ENCODE results near the gene BST1.

The BST1 gene

GRCh38 chr4:15711762-15712161, 8.9 kb downstream of the BST1 start:
- H3K79me2 ChIP-seq (ENCODE audit: control insufficient read depth, insufficient read depth, low read length, poor library complexity), result no peaks in the 10 kb centered on the region
- no CpG with 5 or more reads among the region's 2 CpGs for WGBS (ENCODE audit: extremely low coverage, insufficient coverage, insufficient read length)
- H2BK5ac ChIP-seq (ENCODE audit: low read depth, low read length, poor library complexity), result no peak overlapping the region
- H4K12ac ChIP-seq (ENCODE audit: low read depth, low read length), result no peak overlapping the region
- no peak overlapping the region for H2AFZ ChIP-seq (ENCODE audit: insufficient read depth, low read length, poor library complexity)
- no peak overlapping the region for H3K18ac ChIP-seq (ENCODE audit: low read length)
- no peaks in the 10 kb centered on the region for H3K79me1 ChIP-seq (ENCODE audit: low read length)
- no peak overlapping the region for H3K9ac ChIP-seq (ENCODE audit: low read length)
- DNase-seq, result no peak
- H3K4me2 ChIP-seq (ENCODE audit: low read length), result no peak overlapping the region
- H3K27ac ChIP-seq (ENCODE audit: low read depth, low read length), result no peak overlapping the region
- H2AK5ac ChIP-seq (ENCODE audit: low read length), result no peak overlapping the region
- H3K4me3 ChIP-seq (ENCODE audit: low read depth, low read length), result no peak overlapping the region
- H4K91ac ChIP-seq (ENCODE audit: low read depth, low read length), result no peak overlapping the region
- H3K4me1 ChIP-seq (ENCODE audit: control insufficient read depth in 1 of 2, insufficient read depth in 2 of 2, low read length in 2 of 2), result no peaks in the 10 kb centered on the region
- no peak overlapping the region for H2BK12ac ChIP-seq (ENCODE audit: low read length)
- H2BK120ac ChIP-seq (ENCODE audit: insufficient read depth, low read length, poor library complexity), result no peak overlapping the region
- no peak overlapping the region for H4K8ac ChIP-seq (ENCODE audit: low read depth, low read length)
- H3K4ac ChIP-seq (ENCODE audit: low read depth, low read length), result no peak overlapping the region
- no peaks in the 10 kb centered on the region for H3K27me3 ChIP-seq (ENCODE audit: insufficient read depth, low read length)
- no peaks in the 10 kb centered on the region for H3K36me3 ChIP-seq (ENCODE audit: control insufficient read depth in 1 of 2, insufficient read depth in 2 of 2, low read length in 2 of 2)
- H3K23ac ChIP-seq (ENCODE audit: low read length), result no peak overlapping the region
- H3K9me3 ChIP-seq (ENCODE audit: insufficient read depth, low read depth, low read length), result no peaks in the 10 kb centered on the region
- H3K14ac ChIP-seq (ENCODE audit: low read length), result no peak overlapping the region

- H3K79me2 ChIP-seq (ENCODE audit: control insufficient read depth, insufficient read depth, low read length, poor library complexity), result no peaks in the 10 kb centered on the region
- H3K27ac ChIP-seq (ENCODE audit: low read depth, low read length), result no peak overlapping the region
- H3K14ac ChIP-seq (ENCODE audit: low read length), result no peak overlapping the region
- no peaks in the 10 kb centered on the region for H3K27me3 ChIP-seq (ENCODE audit: insufficient read depth, low read length)
- no peak overlapping the region for H2BK12ac ChIP-seq (ENCODE audit: low read length)
- no peak overlapping the region for H3K4ac ChIP-seq (ENCODE audit: low read depth, low read length)
- no peak overlapping the region for H2BK5ac ChIP-seq (ENCODE audit: low read depth, low read length, poor library complexity)
- H3K9me3 ChIP-seq (ENCODE audit: insufficient read depth, low read depth, low read length), result no peaks in the 10 kb centered on the region
- H4K91ac ChIP-seq (ENCODE audit: low read depth, low read length), result no peak overlapping the region
- H2AK5ac ChIP-seq (ENCODE audit: low read length), result no peak overlapping the region
- H3K4me2 ChIP-seq (ENCODE audit: low read length), result no peak overlapping the region
- no peaks in the 10 kb centered on the region for H3K4me1 ChIP-seq (ENCODE audit: control insufficient read depth in 1 of 2, insufficient read depth in 2 of 2, low read length in 2 of 2)
- H3K18ac ChIP-seq (ENCODE audit: low read length), result no peak overlapping the region
- no peak overlapping the region for H3K9ac ChIP-seq (ENCODE audit: low read length)
- H3K79me1 ChIP-seq (ENCODE audit: low read length), result no peaks in the 10 kb centered on the region
- no peaks in the 10 kb centered on the region for H3K36me3 ChIP-seq (ENCODE audit: control insufficient read depth in 1 of 2, insufficient read depth in 2 of 2, low read length in 2 of 2)
- no peak overlapping the region for H4K12ac ChIP-seq (ENCODE audit: low read depth, low read length)
- H2BK120ac ChIP-seq (ENCODE audit: insufficient read depth, low read length, poor library complexity), result no peak overlapping the region
- no peak overlapping the region for H2AFZ ChIP-seq (ENCODE audit: insufficient read depth, low read length, poor library complexity)
- H3K23ac ChIP-seq (ENCODE audit: low read length), result no peak overlapping the region
- WGBS (ENCODE audit: extremely low coverage, insufficient coverage, insufficient read length), result no CpG with 5 or more reads among the region's 1 CpG
- no peak overlapping the region for H3K4me3 ChIP-seq (ENCODE audit: low read depth, low read length)
- no peak overlapping the region for H4K8ac ChIP-seq (ENCODE audit: low read depth, low read length)
- no peak for DNase-seq
Observed at GRCh38 chr4:15712214-15712613, 9.3 kb downstream of the BST1 start.

- Histone ChIP-seq H3K27me3 (ENCODE audit: insufficient read depth, low read length) (no peaks in the 10 kb centered on the region), H2AK5ac (ENCODE audit: low read length) (no peak overlapping the region), H4K91ac (ENCODE audit: low read depth, low read length) (no peak overlapping the region), H3K4me1 (ENCODE audit: control insufficient read depth in 1 of 2, insufficient read depth in 2 of 2, low read length in 2 of 2) (no peaks in the 10 kb centered on the region), H3K79me2 (ENCODE audit: control insufficient read depth, insufficient read depth, low read length, poor library complexity) (no peaks in the 10 kb centered on the region), H3K4me2 (ENCODE audit: low read length) (no peak overlapping the region), H4K8ac (ENCODE audit: low read depth, low read length) (no peak overlapping the region), H2BK12ac (ENCODE audit: low read length) (no peak overlapping the region), H2BK5ac (ENCODE audit: low read depth, low read length, poor library complexity) (no peak overlapping the region), H3K79me1 (ENCODE audit: low read length) (no peaks in the 10 kb centered on the region), H3K23ac (ENCODE audit: low read length) (no peak overlapping the region), H2BK120ac (ENCODE audit: insufficient read depth, low read length, poor library complexity) (no peak overlapping the region), H3K27ac (ENCODE audit: low read depth, low read length) (no peak overlapping the region), H4K12ac (ENCODE audit: low read depth, low read length) (no peak overlapping the region), H3K4ac (ENCODE audit: low read depth, low read length) (no peak overlapping the region), H3K36me3 (ENCODE audit: control insufficient read depth in 1 of 2, insufficient read depth in 2 of 2, low read length in 2 of 2) (no peaks in the 10 kb centered on the region), H3K4me3 (ENCODE audit: low read depth, low read length) (no peak overlapping the region), H2AFZ (ENCODE audit: insufficient read depth, low read length, poor library complexity) (no peak overlapping the region), H3K9me3 (ENCODE audit: insufficient read depth, low read depth, low read length) (no peaks in the 10 kb centered on the region), H3K14ac (ENCODE audit: low read length) (no peak overlapping the region), H3K9ac (ENCODE audit: low read length) (no peak overlapping the region), H3K18ac (ENCODE audit: low read length) (no peak overlapping the region)
- no peak for DNase-seq
- WGBS (ENCODE audit: extremely low coverage, insufficient coverage, insufficient read length), result no CpG with 5 or more reads among the region's 1 CpG
Observed at GRCh38 chr4:15714141-15714540, 11.3 kb downstream of the BST1 start.

GRCh38 chr4:15714646-15715435, 12.0 kb downstream of the BST1 start:
- Histone ChIP-seq H3K14ac (ENCODE audit: low read length) (no peak overlapping the region), H3K79me1 (ENCODE audit: low read length) (no peaks in the 10 kb centered on the region), H3K36me3 (ENCODE audit: control insufficient read depth in 1 of 2, insufficient read depth in 2 of 2, low read length in 2 of 2) (no peaks in the 10 kb centered on the region), H3K23ac (ENCODE audit: low read length) (no peak overlapping the region), H4K8ac (ENCODE audit: low read depth, low read length) (no peak overlapping the region), H3K18ac (ENCODE audit: low read length) (no peak overlapping the region), H3K27me3 (ENCODE audit: insufficient read depth, low read length) (no peaks in the 10 kb centered on the region), H2AFZ (ENCODE audit: insufficient read depth, low read length, poor library complexity) (no peak overlapping the region), H3K4me2 (ENCODE audit: low read length) (no peak overlapping the region), H3K79me2 (ENCODE audit: control insufficient read depth, insufficient read depth, low read length, poor library complexity) (no peaks in the 10 kb centered on the region), H3K27ac (ENCODE audit: low read depth, low read length) (no peak overlapping the region), H3K4me3 (ENCODE audit: low read depth, low read length) (no peak overlapping the region), H2BK12ac (ENCODE audit: low read length) (no peak overlapping the region), H2BK5ac (ENCODE audit: low read depth, low read length, poor library complexity) (no peak overlapping the region), H2BK120ac (ENCODE audit: insufficient read depth, low read length, poor library complexity) (no peak overlapping the region), H3K9me3 (ENCODE audit: insufficient read depth, low read depth, low read length) (no peaks in the 10 kb centered on the region), H4K12ac (ENCODE audit: low read depth, low read length) (no peak overlapping the region), H3K4ac (ENCODE audit: low read depth, low read length) (no peak overlapping the region), H3K9ac (ENCODE audit: low read length) (no peak overlapping the region), H3K4me1 (ENCODE audit: control insufficient read depth in 1 of 2, insufficient read depth in 2 of 2, low read length in 2 of 2) (no peaks in the 10 kb centered on the region), H4K91ac (ENCODE audit: low read depth, low read length) (no peak overlapping the region), H2AK5ac (ENCODE audit: low read length) (no peak overlapping the region)
- no peak for DNase-seq
- WGBS (ENCODE audit: extremely low coverage, insufficient coverage, insufficient read length), result no CpG with 5 or more reads among the region's 8 CpGs

All from trophoblast cell (in vitro differentiated cells and primary cell).